ENCODE measurements around the gene CSGALNACT2. TPM values are rescaled to one million over a fixed set of nuclear protein-coding genes. Genes with fewer than 3 reads are reported as not detected.

The CSGALNACT2 gene
- total RNA-seq, 2 donors from 2014 or later, result 31.6 to 36.3 TPM

DNA sequence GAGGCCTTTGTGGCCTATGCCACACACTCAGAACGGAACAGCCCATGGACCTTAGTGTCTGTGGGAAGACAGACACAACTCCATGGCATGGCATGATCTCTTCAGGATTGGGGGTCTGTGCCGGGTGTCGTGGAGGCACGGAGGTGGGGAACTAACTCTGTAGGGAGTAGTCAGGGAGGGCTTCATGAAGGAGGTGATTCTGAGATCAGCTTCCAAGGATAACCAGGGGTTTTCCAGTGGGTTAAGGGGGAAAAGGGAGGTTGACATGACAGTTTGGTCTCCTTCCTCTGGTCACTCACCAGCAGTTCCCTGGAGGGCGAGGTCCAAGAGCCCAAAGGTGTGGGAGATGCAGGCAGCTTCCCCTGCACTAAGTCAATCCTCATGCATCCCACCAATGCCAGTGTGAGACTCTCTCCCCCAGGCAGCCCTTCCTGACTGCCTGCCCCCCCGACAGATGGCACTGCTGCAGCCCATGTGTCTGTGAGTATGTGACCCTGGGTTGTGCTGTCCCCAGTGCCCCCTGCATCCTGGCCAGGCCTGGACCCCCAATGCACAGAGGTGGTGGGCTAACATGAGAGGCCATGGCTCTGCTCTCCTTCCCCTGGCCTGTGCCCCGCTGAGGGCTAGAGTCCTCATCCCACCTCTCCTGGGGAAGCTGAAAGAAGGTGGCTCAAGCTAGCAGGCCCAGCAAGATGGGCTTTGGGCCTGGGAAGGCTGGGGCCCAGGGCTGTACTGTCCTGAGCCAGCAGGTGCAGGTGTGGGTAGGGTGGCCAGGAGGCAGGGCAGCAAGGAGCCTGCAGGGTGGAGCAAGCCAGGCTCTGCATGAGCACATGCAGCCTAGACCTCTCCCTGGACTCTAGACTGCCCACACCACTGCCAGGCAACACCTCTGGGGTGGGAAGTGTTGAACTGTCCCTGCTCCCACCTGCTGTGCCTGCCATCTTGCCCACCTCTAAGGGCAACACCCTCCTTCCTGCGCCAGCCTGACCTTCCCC is 88.9 kb downstream of the CSGALNACT2 start:
- Mint-ChIP-seq H3K9me3 (no peaks in the 10 kb centered on the region), H3K27me3 (peaks cover 6% of the 10 kb centered on the region), H3K36me3 (ENCODE audit: low read depth) (no peaks in the 10 kb centered on the region), H3K4me1 (peaks cover 25% of the 10 kb centered on the region), H3K27ac (peak overlapping the region; percentile 51), H3K4me3 (peak overlapping the region; percentile 29)
- no peak for ATAC-seq (replicated peaks)

GRCh38 chr10:43227911-43228782 is 89.9 kb downstream of the CSGALNACT2 start:
- peaks cover 25% of the 10 kb centered on the region for H3K4me1 Mint-ChIP-seq
- H3K4me3 Mint-ChIP-seq, result peak overlapping the region; percentile 81
- no peaks in the 10 kb centered on the region for H3K36me3 Mint-ChIP-seq (ENCODE audit: low read depth)
- ATAC-seq (replicated peaks), result no peak
- H3K27ac Mint-ChIP-seq, result peak overlapping the region; percentile 25
- H3K27me3 Mint-ChIP-seq, result peaks cover 6% of the 10 kb centered on the region
- no peaks in the 10 kb centered on the region for H3K9me3 Mint-ChIP-seq

- peak; percentile 10 for ATAC-seq (replicated peaks)
- no peaks in the 10 kb centered on the region for H3K36me3 Mint-ChIP-seq (ENCODE audit: low read depth)
- H3K27ac Mint-ChIP-seq, result peak overlapping the region; percentile 25
- peaks cover 25% of the 10 kb centered on the region for H3K4me1 Mint-ChIP-seq
- H3K27me3 Mint-ChIP-seq, result peaks cover 6% of the 10 kb centered on the region
- H3K9me3 Mint-ChIP-seq, result no peaks in the 10 kb centered on the region
- peak overlapping the region; percentile 81 for H3K4me3 Mint-ChIP-seq
These were observed 90.5 kb downstream of the CSGALNACT2 start for GRCh38 chr10:43228783-43229207.

GRCh38 chr10:43229208-43230061 is 91.2 kb downstream of the CSGALNACT2 start:
- ATAC-seq (replicated peaks), result peak; percentile 46
- Mint-ChIP-seq H3K27ac (no peak overlapping the region), H3K4me1 (peaks cover 25% of the 10 kb centered on the region), H3K27me3 (peaks cover 6% of the 10 kb centered on the region), H3K4me3 (peak overlapping the region; percentile 81), H3K36me3 (ENCODE audit: low read depth) (no peaks in the 10 kb centered on the region), H3K9me3 (no peaks in the 10 kb centered on the region)

DNA sequence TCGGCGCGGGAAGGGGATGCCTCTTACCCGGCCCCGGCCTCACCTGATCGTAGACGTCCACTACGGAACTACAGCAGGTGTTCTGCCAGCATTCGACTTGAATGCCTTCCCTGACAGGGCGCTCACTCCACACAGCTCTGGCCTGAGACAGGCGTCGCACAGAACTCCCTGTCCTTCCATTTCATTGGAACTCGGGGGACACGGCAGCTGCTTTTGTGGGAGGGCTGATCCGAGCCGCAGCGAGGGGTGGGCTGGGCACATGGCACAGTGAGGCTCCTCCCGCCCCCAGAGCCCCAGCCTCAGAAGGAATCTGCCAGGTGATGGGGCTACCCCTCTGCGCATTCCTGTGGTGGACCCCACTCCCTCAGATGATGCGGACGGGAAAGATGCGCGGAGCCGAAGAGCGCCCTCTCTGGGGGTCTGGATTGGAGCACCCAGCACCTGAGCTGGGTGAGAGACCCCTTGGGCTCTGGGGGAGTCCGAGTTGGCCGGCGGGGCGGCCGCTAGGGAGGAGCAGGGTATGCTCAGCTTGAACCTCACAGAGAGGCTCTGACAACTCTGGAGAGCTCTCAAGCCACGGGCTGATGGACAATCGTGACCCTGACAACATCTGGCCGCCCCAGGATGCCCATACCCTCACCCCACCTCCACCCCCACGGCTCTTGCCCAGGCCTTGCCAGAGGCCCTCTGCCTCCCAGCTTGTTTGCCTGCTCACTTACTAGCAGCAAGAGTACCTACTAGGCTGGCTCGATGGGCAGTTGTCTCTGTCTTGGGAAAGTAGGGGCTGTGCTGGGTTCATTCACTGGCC is 92.1 kb downstream of the CSGALNACT2 start:
- Mint-ChIP-seq H3K9me3 (no peaks in the 10 kb centered on the region), H3K4me1 (peaks cover 18% of the 10 kb centered on the region), H3K36me3 (ENCODE audit: low read depth) (no peaks in the 10 kb centered on the region), H3K4me3 (peak overlapping the region; percentile 28), H3K27ac (no peak overlapping the region), H3K27me3 (peaks cover 6% of the 10 kb centered on the region)
- ATAC-seq (replicated peaks), result no peak

DNA sequence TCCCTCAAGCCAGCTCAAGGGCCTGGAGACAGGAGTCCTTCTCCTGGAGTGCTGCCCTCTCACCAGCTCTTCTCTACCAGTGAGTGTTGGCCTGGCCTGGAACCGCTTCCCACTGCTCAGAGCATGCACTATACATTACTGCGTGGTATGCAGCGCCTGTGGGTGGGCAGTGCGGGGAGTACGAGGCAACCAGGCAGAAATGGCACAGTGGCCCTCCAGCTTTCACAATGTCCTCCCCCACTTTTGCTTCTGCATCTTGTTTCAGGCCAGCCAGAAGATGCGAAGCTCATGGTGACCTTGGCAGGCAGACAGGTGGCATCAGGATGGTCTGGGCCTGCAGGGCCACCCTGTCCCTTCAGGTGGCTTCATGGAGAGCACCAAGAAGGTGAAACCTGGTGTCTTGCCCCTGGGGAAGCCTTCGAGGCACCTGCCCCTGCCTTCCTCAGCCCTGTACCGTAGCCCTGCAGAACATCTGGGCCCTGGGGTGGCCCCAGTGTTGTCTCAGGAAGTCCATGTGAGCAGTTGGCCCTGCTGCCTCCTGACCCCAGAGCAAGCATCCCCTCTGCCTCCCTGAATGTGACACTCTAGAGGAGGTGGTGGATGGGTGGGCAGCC is 92.8 kb downstream of the CSGALNACT2 start:
- Mint-ChIP-seq H3K27ac (no peak overlapping the region), H3K9me3 (no peaks in the 10 kb centered on the region), H3K4me1 (peaks cover 13% of the 10 kb centered on the region), H3K4me3 (peak overlapping the region; percentile 28), H3K36me3 (ENCODE audit: low read depth) (no peaks in the 10 kb centered on the region), H3K27me3 (peaks cover 6% of the 10 kb centered on the region)
- no peak for ATAC-seq (replicated peaks)

DNA sequence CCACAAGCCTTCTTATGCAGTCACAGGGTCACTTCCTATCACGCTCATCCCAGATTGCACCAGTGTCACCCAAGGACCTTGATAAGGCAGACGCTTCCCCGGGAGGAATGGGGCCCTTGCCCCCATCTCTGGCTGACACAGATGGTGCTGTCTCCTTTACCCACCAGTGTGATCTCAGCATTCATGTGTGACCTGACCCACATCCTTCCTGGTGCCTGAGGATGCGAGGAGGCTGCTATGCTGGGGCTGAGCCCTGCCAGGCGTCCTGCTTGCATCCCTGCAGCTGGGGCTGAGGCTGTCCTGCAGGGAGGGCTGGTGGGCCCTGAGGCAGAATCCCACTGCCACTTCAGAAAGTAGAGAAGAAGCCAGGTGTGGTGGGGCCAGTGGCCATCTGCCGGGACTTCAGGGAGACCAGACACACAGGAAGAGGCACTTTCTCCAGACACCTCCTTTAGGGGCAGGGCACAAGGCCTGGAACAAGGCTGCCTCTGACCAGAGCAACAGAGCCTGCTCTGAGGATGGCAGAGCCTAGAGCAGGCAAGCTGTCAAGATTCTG is 93.4 kb downstream of the CSGALNACT2 start:
- Mint-ChIP-seq H3K9me3 (no peaks in the 10 kb centered on the region), H3K4me1 (peaks cover 13% of the 10 kb centered on the region), H3K27ac (no peak overlapping the region), H3K36me3 (ENCODE audit: low read depth) (no peaks in the 10 kb centered on the region), H3K27me3 (peaks cover 6% of the 10 kb centered on the region), H3K4me3 (peak overlapping the region; percentile 28)
- ATAC-seq (replicated peaks), result peak; percentile 53

- no peak overlapping the region for H3K4me3 Mint-ChIP-seq
- ATAC-seq (replicated peaks), result no peak
- no peaks in the 10 kb centered on the region for H3K9me3 Mint-ChIP-seq
- no peaks in the 10 kb centered on the region for H3K36me3 Mint-ChIP-seq (ENCODE audit: low read depth)
- H3K27me3 Mint-ChIP-seq, result peaks cover 2% of the 10 kb centered on the region
- H3K4me1 Mint-ChIP-seq, result peaks cover 8% of the 10 kb centered on the region
- no peak overlapping the region for H3K27ac Mint-ChIP-seq
These were observed 95.6 kb downstream of the CSGALNACT2 start for GRCh38 chr10:43233601-43234430.

GRCh38 chr10:43234471-43235041 is 96.3 kb downstream of the CSGALNACT2 start:
- Mint-ChIP-seq H3K4me1 (peaks cover 7% of the 10 kb centered on the region), H3K9me3 (no peaks in the 10 kb centered on the region), H3K27me3 (no peaks in the 10 kb centered on the region), H3K36me3 (ENCODE audit: low read depth) (no peaks in the 10 kb centered on the region), H3K27ac (no peak overlapping the region), H3K4me3 (no peak overlapping the region)
- ATAC-seq (replicated peaks), result no peak

Measured in activated T-helper 17 cell treated with anti-CD3 and anti-CD28 coated beads, Interleukin-2, amount 50 U/mL, for 72 hours (primary cell).